Peyer's patch (tissue), 4 donors: Measurements from ENCODE around the gene PLAC8.

Experiments used
- CTCF ChIP-seq, 6 experiments: fragments of 450-650 bp in 4 of 6; fragments of 200-600 bp in 2 of 6; sonication (generic) in 1 of 6; IDR thresholded peaks; one replicate each; pipeline ENCODE4 v1.5.1; 2017 to 2019; ENCODE audit warnings: antibody characterized with exemption in 6 of 6, mild to moderate bottlenecking in 3 of 6, moderate library complexity in 1 of 6
- POLR2A ChIP-seq, 2 donors: fragments of 450-650 bp; IDR thresholded peaks; one replicate each; pipeline ENCODE4 v1.5.1; 2017; ENCODE audit warnings: antibody characterized with exemption in 2 of 2, mild to moderate bottlenecking in 2 of 2, moderate library complexity in 2 of 2

GRCh38 chr4:83089410-83090157, 24.9 kb downstream of the PLAC8 start:
- no peak for TF ChIP-seq CTCF (IDR thresholded peaks at IDR 0.05)
- no peak for TF ChIP-seq POLR2A (IDR thresholded peaks at IDR 0.05)
